HCT116 (cell line): Measurements from ENCODE around the gene C11orf52. TPM values are rescaled to one million over a fixed set of nuclear protein-coding genes. Genes with fewer than 3 reads are reported as not detected.

ENCODE experiments used
- ATAC-seq: fragments of 200-7000 bp; cut with Tn5 transposase; 2 replicates; pipeline ENCODE4 v1.9.1; 2020; ENCODE audit warnings: mild to moderate bottlenecking, moderate library complexity
- BruUV-seq: library from RNA; stranded (reverse); fragments of 400-500 nt; replicated peaks from 2 replicates; lab custom pipeline; 2021; lab: Mats Ljungman, UMichigan
- CTCF ChIA-PET: fragments of 300-600 bp; sonication (Branson Sonifier 250); formaldehyde crosslinking; loops from one replicate; lab custom pipeline; 2021; ENCODE audit warnings: antibody characterized with exemption; lab: Charles Lee
- POLR2A ChIA-PET: fragments of 300-600, 350-600 bp; sonication (Branson Sonifier 250); formaldehyde crosslinking; loops from one replicate; lab custom pipeline; 2021; ENCODE audit warnings: antibody characterized with exemption; lab: Charles Lee
- RAD21 ChIA-PET, 2 experiments: fragments of 300-600 bp; sonication (Branson Sonifier 250); formaldehyde crosslinking; loops; one replicate each; lab custom pipeline; 2023; ENCODE audit warnings: low total read pairs in 2 of 2; ENCODE audit not compliant: uncharacterized antibody in 2 of 2, unreplicated experiment in 2 of 2, low non-redundant PET in 1 of 2; lab: Charles Lee
- DNase-seq: peaks from one replicate; pipeline ENCODE4 v3.0.0-alpha.2; 2010; ENCODE audit warnings: low read depth, low spot score
- H2AFZ ChIP-seq: fragments of 200-600 bp; shearing (Covaris generic), sonication (generic); 2 replicates; pipeline ENCODE4 v1.6.1; 2017; ENCODE audit warnings: low read depth, mixed run types, mixed read lengths, antibody characterized with exemption, low read length; ENCODE audit not compliant: poor library complexity, severe bottlenecking
- H3K27ac ChIP-seq: 2 replicates; pipeline ENCODE4 v1.5.1; 2012; ENCODE audit warnings: low read depth, low read length
- H3K27me3 ChIP-seq: fragments of 200-600 bp; sonication (generic); 2 replicates; pipeline ENCODE4 v1.6.1; 2016; ENCODE audit warnings: mixed run types, low read length, mixed read lengths; ENCODE audit not compliant: insufficient read depth
- H3K36me3 ChIP-seq, 2 experiments: fragments of 200-500 bp in 1 of 2; fragments of 200-600 bp in 1 of 2; sonication (Bioruptor generic) in 1 of 2; sonication (generic) in 1 of 2; 2 replicates each; pipeline versions ENCODE4 v1.5.1 to v1.6.1; 2014 to 2016; ENCODE audit warnings: low read length in 2 of 2, inconsistent platforms in 1 of 2, mixed read lengths in 1 of 2, mixed run types in 1 of 2; ENCODE audit not compliant: insufficient read depth in 2 of 2, control insufficient read depth in 1 of 2
- H3K4me1 ChIP-seq, 2 experiments: fragments of 200-600 bp in 1 of 2; sonication (generic) in 1 of 2; 2 replicates each; pipeline versions ENCODE4 v1.5.1 to v1.6.1; 2012 to 2017; ENCODE audit warnings: low read length in 2 of 2, inconsistent platforms in 1 of 2, mild to moderate bottlenecking in 1 of 2, mixed read lengths in 1 of 2, mixed run types in 1 of 2, moderate library complexity in 1 of 2; ENCODE audit not compliant: insufficient read depth in 2 of 2, control insufficient read depth in 1 of 2
- H3K4me2 ChIP-seq: fragments of 200-600 bp; sonication (generic); 2 replicates; pipeline ENCODE4 v1.6.1; 2017; ENCODE audit warnings: mixed run types, low read length, mixed read lengths
- H3K4me3 ChIP-seq, 2 experiments: fragments of 200-600 bp in 1 of 2; sonication (generic) in 1 of 2; replicated peaks in 1 of 2; 2 replicates each; pipeline ENCODE4 v1.5.1; 2011 to 2016; ENCODE audit warnings: low read length in 2 of 2, control low read depth in 1 of 2, low read depth in 1 of 2, mild to moderate bottlenecking in 1 of 2, mixed read lengths in 1 of 2, mixed run types in 1 of 2
- H3K79me2 ChIP-seq: fragments of 200-600 bp; sonication (generic); 2 replicates; pipeline ENCODE4 v1.6.1; 2017; ENCODE audit warnings: mild to moderate bottlenecking, mixed run types, low read length, moderate library complexity, mixed read lengths; ENCODE audit not compliant: insufficient read depth
- H3K9ac ChIP-seq: fragments of 200-600 bp; sonication (generic); 2 replicates; pipeline ENCODE4 v1.6.1; 2016; ENCODE audit warnings: low read length, mixed read lengths
- H3K9me2 ChIP-seq: fragments of 200-600 bp; sonication (generic), shearing (Covaris generic); 2 replicates; pipeline ENCODE4 v1.6.1; 2017; ENCODE audit warnings: mixed run types, mild to moderate bottlenecking, moderate library complexity; ENCODE audit not compliant: insufficient read depth
- H3K9me3 ChIP-seq, 2 experiments: fragments of 200-500 bp in 1 of 2; fragments of 200-600 bp in 1 of 2; sonication (Bioruptor generic) in 1 of 2; sonication (generic) in 1 of 2; 2 replicates each; pipeline ENCODE4 v1.6.1; 2014 to 2017; ENCODE audit warnings: low read length in 2 of 2, mixed read lengths in 2 of 2, inconsistent platforms in 1 of 2, low read depth in 1 of 2, mild to moderate bottlenecking in 1 of 2, mixed run types in 1 of 2, moderate library complexity in 1 of 2; ENCODE audit not compliant: control insufficient read depth in 1 of 2, insufficient read depth in 1 of 2
- H4K20me1 ChIP-seq: fragments of 200-600 bp; sonication (generic), shearing (Covaris generic); 2 replicates; pipeline ENCODE4 v1.6.1; 2017; ENCODE audit warnings: mixed run types, mild to moderate bottlenecking, moderate library complexity; ENCODE audit not compliant: insufficient read depth
- CBX3 ChIP-seq: IDR thresholded peaks from 2 replicates; pipeline ENCODE4 v1.6.1; 2012; ENCODE audit warnings: low read depth
- CEBPB ChIP-seq: IDR thresholded peaks from 2 replicates; pipeline ENCODE4 v1.6.1; 2012; ENCODE audit warnings: low read depth
- CTCF ChIP-seq, 3 experiments: fragments of 200-600 bp in 1 of 3; sonication (generic) in 1 of 3; IDR thresholded peaks in 2 of 3; conservative IDR thresholded peaks in 1 of 3; 2 replicates each; pipeline ENCODE4 v1.5.1; 2012 to 2017; ENCODE audit warnings: low read depth in 2 of 3, low read length in 2 of 3, antibody characterized with exemption in 1 of 3, borderline replicate concordance in 1 of 3, control low read depth in 1 of 3, mild to moderate bottlenecking in 1 of 3, mixed read lengths in 1 of 3, mixed run types in 1 of 3, moderate library complexity in 1 of 3; ENCODE audit not compliant: insufficient read depth in 1 of 3
- EGR1 ChIP-seq: IDR thresholded peaks from 2 replicates; pipeline ENCODE4 v1.6.1; 2012; ENCODE audit warnings: low read depth
- ELF1 ChIP-seq: IDR thresholded peaks from 2 replicates; pipeline ENCODE4 v1.6.1; 2012; ENCODE audit warnings: low read depth, borderline replicate concordance
- EZH2phosphoT487 ChIP-seq: fragments of 200-600 bp; IDR thresholded peaks from 2 replicates; pipeline ENCODE4 v1.6.1; 2018; ENCODE audit warnings: antibody characterized with exemption, borderline replicate concordance
- FOSL1 ChIP-seq: IDR thresholded peaks from 2 replicates; pipeline ENCODE4 v1.6.1; 2012; ENCODE audit warnings: low read depth
- JUND ChIP-seq: IDR thresholded peaks from 2 replicates; pipeline ENCODE4 v1.6.1; 2012
- MAX ChIP-seq: IDR thresholded peaks from 2 replicates; pipeline ENCODE4 v1.6.1; 2012
- RAD21 ChIP-seq: IDR thresholded peaks from 2 replicates; pipeline ENCODE4 v1.6.1; 2012; ENCODE audit warnings: low read depth, mild to moderate bottlenecking
- REST ChIP-seq: IDR thresholded peaks from 2 replicates; pipeline ENCODE4 v1.6.1; 2012; ENCODE audit warnings: low read depth
- SIN3A ChIP-seq: IDR thresholded peaks from 2 replicates; pipeline ENCODE4 v1.6.1; 2012; ENCODE audit warnings: low read depth
- SP1 ChIP-seq: IDR thresholded peaks from 2 replicates; pipeline ENCODE4 v1.6.1; 2012; ENCODE audit warnings: low read depth
- TCF7L2 ChIP-seq: IDR thresholded peaks from 2 replicates; pipeline ENCODE4 v1.7.0; 2011; ENCODE audit warnings: borderline replicate concordance, inconsistent platforms; ENCODE audit not compliant: insufficient read depth, insufficient read length; ENCODE audit errors: extremely low read depth
- YY1 ChIP-seq: IDR thresholded peaks from 2 replicates; pipeline ENCODE4 v1.6.1; 2011; ENCODE audit warnings: low read length, low read depth, moderate library complexity, mild to moderate bottlenecking; ENCODE audit not compliant: insufficient replicate concordance; ENCODE audit errors: extremely low read depth
- ZBTB33 ChIP-seq: IDR thresholded peaks from 2 replicates; pipeline ENCODE4 v1.6.1; 2011; ENCODE audit warnings: mild to moderate bottlenecking, low read length, moderate library complexity; ENCODE audit not compliant: insufficient replicate concordance; ENCODE audit errors: extremely low read depth
- ZFX ChIP-seq: fragments of 450-650 bp; IDR thresholded peaks from 2 replicates; pipeline ENCODE4 v1.6.1; 2017
- intact Hi-C: fragments of 100-400 bp; cut with micrococcal nuclease; formaldehyde crosslinking; loops from 2 replicates; pipeline ENCODE4 v1.10.0; 2022
- total RNA-seq: library from RNA; stranded (reverse); gene quantifications from one replicate; pipeline ENCODE4 v1.2.1, GENCODE V29; 2021; ENCODE audit not compliant: unreplicated experiment

The C11orf52 gene
- total RNA-seq, 1 experiment from 2014 or later: 4.6 TPM

GRCh38 chr11:111936040-111936540 is 17.4 kb downstream of the C11orf52 start:
- TF ChIP-seq EZH2phosphoT487: no peak
- no peak for TF ChIP-seq REST
- TF ChIP-seq ZBTB33: no peak
- no peak for TF ChIP-seq JUND
- TF ChIP-seq CEBPB: no peak
- TF ChIP-seq ZFX: no peak
- TF ChIP-seq FOSL1: no peak
- TF ChIP-seq TCF7L2: no peak
- no peak for TF ChIP-seq MAX
- no peak for TF ChIP-seq ELF1
- TF ChIP-seq EGR1: no peak
- TF ChIP-seq CBX3: no peak
- no peak for TF ChIP-seq SIN3A
- no peak for TF ChIP-seq YY1
- no peak for TF ChIP-seq RAD21
- no peak for TF ChIP-seq SP1
- no peak for TF ChIP-seq CTCF (IDR thresholded peaks at IDR 0.05 in 2 of 3, conservative IDR thresholded peaks at IDR 0.05 in 1 of 3; ENCODE audit: borderline replicate concordance in 1 of 3, insufficient read depth in 1 of 3, low read depth in 2 of 3, low read length in 2 of 3)
- no peaks in the 10 kb centered on the region for H4K20me1 ChIP-seq
- no peak for ATAC-seq
- RAD21 ChIA-PET: interaction anchor here in 1 of 2 experiments (1.6 kb wide), 1 partner anchor 64 kb away, joined by 3 read pairs; the partner anchor contains the start of gene ALG9
- CTCF ChIA-PET: interaction anchor here (1.0 kb wide), 2 partner anchors 9 to 46 kb away, joined by 3 to 6 read pairs; no protein-coding TSS in a partner anchor
- H3K9me2 ChIP-seq: no peaks in the 10 kb centered on the region
- peak overlapping the region; percentile 89 for H3K4me2 ChIP-seq
- peaks cover 20 to 33% of the 10 kb centered on the region in 2 experiments; a peak in 3 of 4 replicates for H3K4me1 ChIP-seq
- H3K4me3 ChIP-seq: peak overlapping the region in 1 of 2 experiments; percentile 67
- H3K36me3 ChIP-seq: no peaks in the 10 kb centered on the region
- BruUV-seq: no TSS peak
- no peaks in the 10 kb centered on the region for H3K27me3 ChIP-seq
- H3K9me3 ChIP-seq: no peaks in the 10 kb centered on the region
- peak overlapping the region; percentile 67 for H3K9ac ChIP-seq
- H2AFZ ChIP-seq: peak overlapping the region; percentile 83
- H3K79me2 ChIP-seq: no peaks in the 10 kb centered on the region
- DNase-seq: no peak
- intact Hi-C loops: no loop called here
- H3K27ac ChIP-seq: no peak overlapping the region
- POLR2A ChIA-PET: interaction anchor here (0.5 kb wide), 1 partner anchor 180 kb away, joined by 5 read pairs; no protein-coding TSS in a partner anchor
